Tibial artery (tissue), 4 donors: ENCODE results near the gene SREK1.

ENCODE experiments used
- DNase-seq, 2 donors: peaks; one replicate each; pipeline ENCODE4 v3.0.0-alpha.2; 2019
- H3K27ac ChIP-seq, 2 donors: fragments of 200-600 bp; sonication (generic) in 1 of 2; 1 replicate in 1 of 2; 2 replicates in 1 of 2; pipeline ENCODE4 v1.5.1; 2018 to 2019; ENCODE audit warnings: mild to moderate bottlenecking in 1 of 2
- H3K27me3 ChIP-seq, 2 donors: fragments of 200-600 bp; sonication (generic) in 1 of 2; one replicate each; pipeline versions ENCODE4 v1.5.1 to v1.6.0; 2016 to 2019
- H3K36me3 ChIP-seq, 3 donors: fragments of 200-600 bp; sonication (generic) in 2 of 3; one replicate each; pipeline ENCODE4 v1.5.1; 2016 to 2019; ENCODE audit warnings: mild to moderate bottlenecking in 2 of 3
- H3K4me1 ChIP-seq, 4 donors: fragments of 200-600 bp; sonication (generic) in 2 of 4; 1 replicate in 3 of 4; 2 replicates in 1 of 4; pipeline ENCODE4 v1.5.1; 2016 to 2019
- H3K4me3 ChIP-seq, 2 donors: fragments of 200-600 bp; sonication (generic) in 1 of 2; 1 replicate in 1 of 2; 2 replicates in 1 of 2; pipeline ENCODE4 v1.5.1; 2018 to 2019; ENCODE audit warnings: mild to moderate bottlenecking in 2 of 2
- H3K9me3 ChIP-seq, 3 donors: fragments of 200-600 bp; sonication (generic) in 1 of 3; one replicate each; pipeline ENCODE4 v1.5.1; 2016 to 2019
- intact Hi-C: fragments of 100-400 bp; cut with DNase I; formaldehyde crosslinking; loops from one replicate; pipeline ENCODE4 v1.15.0; 2023; ENCODE audit warnings: low total_unique reads
- TF ChIP-seq, protein P1 (sequence below), 2 experiments: fragments of 200-600 bp in 1 of 2; fragments of 450-650 bp in 1 of 2; IDR thresholded peaks; one replicate each; pipeline ENCODE4 v1.5.1; 2017 to 2019; ENCODE audit warnings: antibody characterized with exemption in 2 of 2, mild to moderate bottlenecking in 1 of 2, moderate library complexity in 1 of 2

The SREK1 gene

DNA sequence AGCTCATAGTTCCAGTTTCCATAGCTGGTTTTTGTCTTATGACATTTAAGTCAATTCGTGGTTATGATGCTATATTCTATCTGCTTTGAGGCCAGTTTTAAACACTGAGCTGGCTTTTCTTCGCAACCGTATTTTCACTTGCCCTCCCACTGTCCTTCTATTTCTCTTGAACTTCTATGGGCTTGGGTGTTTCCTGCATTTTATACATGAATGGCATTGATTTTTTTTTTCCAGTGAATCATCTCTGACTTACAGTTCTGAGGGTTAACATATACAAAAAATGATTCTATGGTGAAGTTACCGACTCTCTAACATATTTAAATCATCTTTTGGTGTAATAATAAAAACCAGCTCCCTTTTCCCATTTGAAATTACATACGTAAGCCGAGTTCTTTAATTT, 88.2 kb downstream of the SREK1 start:
- no peak for DNase-seq
- Histone ChIP-seq H3K27me3 (no peaks in the 10 kb centered on the region), H3K9me3 (no peaks in the 10 kb centered on the region), H3K27ac (no peak overlapping the region), H3K4me3 (no peak overlapping the region), H3K4me1 (no peaks in the 10 kb centered on the region), H3K36me3 (no peaks in the 10 kb centered on the region)
- TF ChIP-seq, protein P1, sequence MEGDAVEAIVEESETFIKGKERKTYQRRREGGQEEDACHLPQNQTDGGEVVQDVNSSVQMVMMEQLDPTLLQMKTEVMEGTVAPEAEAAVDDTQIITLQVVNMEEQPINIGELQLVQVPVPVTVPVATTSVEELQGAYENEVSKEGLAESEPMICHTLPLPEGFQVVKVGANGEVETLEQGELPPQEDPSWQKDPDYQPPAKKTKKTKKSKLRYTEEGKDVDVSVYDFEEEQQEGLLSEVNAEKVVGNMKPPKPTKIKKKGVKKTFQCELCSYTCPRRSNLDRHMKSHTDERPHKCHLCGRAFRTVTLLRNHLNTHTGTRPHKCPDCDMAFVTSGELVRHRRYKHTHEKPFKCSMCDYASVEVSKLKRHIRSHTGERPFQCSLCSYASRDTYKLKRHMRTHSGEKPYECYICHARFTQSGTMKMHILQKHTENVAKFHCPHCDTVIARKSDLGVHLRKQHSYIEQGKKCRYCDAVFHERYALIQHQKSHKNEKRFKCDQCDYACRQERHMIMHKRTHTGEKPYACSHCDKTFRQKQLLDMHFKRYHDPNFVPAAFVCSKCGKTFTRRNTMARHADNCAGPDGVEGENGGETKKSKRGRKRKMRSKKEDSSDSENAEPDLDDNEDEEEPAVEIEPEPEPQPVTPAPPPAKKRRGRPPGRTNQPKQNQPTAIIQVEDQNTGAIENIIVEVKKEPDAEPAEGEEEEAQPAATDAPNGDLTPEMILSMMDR (IDR thresholded peaks at IDR 0.05): no peak
- intact Hi-C loops: no loop called here

- Histone ChIP-seq H3K36me3 (no peaks in the 10 kb centered on the region), H3K4me1 (no peaks in the 10 kb centered on the region), H3K4me3 (no peak overlapping the region), H3K27ac (no peak overlapping the region), H3K27me3 (no peaks in the 10 kb centered on the region), H3K9me3 (no peaks in the 10 kb centered on the region)
- intact Hi-C loops: no loop called here
- no peak for DNase-seq
- TF ChIP-seq, protein P1 (IDR thresholded peaks at IDR 0.05): no peak
Measured at GRCh38 chr5:66232706-66233445, 88.8 kb downstream of the SREK1 start.
